ENCODE data around the gene JMJD7.

JMJD7 gene

DNA sequence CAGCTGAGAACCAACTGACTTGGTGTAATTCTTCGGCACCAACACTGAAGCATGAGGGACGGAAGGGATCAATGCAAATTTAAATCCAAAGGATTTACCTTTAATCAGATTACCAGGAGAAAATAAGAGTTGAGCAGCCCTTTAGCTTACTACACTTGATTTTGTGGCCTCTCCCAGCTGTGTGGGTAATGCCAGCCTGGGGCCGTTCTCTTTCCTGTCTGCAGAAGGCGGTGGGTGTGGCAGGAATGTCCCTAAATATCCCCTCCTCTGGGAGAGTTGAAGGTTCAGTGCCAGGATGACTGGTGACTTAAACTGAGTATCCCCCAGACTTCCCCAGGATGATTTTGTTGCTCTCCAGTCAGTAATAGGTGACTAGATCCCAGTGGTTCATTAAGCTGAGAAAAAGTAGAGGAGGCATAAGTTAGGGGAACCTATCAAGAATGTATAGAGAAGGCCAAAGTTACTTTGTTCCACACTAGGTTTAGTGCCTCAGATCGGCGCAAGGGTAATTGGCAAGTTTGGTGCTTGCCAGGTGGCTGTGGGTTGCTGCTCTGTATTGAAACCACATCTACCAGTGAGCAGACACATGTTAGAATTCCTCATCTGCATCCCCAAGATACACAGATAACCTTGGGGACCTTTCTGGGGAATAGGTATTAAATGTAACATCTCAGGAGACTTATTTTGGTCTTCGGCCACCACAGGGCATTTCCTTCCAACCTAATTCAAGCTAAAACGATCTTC, 30.5 kb upstream of the JMJD7 start:
- H3K27ac ChIP-seq (ENCODE audit: low read depth, low read length), result no peak overlapping the region
- DNase-seq, result no peak

DNA sequence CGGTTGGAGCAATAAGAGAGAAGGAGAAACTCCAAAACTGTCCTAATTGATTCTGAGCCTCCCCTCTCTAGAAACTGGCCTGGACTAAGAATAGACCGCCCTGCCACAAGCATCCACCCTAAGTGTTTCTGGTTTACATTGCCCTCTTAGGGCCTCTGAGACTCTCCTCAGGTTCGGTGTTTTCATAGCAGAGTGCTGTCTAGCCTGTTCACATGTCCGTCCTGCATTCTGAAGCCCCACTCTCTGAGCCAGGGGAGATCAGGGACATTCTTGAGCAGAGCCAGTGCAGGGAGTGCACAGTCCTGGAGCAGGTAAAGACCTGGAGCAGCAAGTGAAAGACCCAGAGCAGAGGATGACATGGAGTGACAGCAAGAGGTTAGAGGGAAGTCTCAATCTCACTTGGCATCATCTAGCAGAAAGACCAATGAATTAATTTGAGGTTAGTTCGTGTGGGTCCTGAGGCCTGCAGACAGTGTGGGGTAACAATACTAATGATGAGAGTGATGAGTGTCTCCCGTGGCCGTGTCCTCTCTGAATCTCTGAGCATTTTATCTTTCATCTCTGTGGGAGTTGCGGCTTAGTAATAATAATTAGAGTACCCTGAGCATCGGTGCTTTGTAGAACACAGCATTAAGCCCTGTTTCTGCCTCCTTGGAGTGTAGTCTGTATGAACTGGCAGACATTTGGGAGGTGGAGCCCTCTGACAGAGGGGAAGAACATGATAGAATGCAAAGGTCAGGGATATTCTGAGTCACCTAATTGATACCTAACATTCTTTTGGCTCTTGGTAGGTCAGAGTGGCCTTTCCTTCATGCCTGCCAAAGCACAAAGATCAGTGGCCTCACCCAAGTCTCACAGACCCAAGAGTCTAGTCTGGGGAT, 29.0 kb upstream of the JMJD7 start:
- WGBS (ENCODE audit: extremely low coverage, insufficient coverage, low lambda C conversion rate), result no CpG with 5 or more reads among the region's 9 CpGs

More for the DNA sequence above, 30.5 kb upstream of the JMJD7 start:
- H2AK5ac ChIP-seq (ENCODE audit: low read length), result no peak overlapping the region
- H3K79me2 ChIP-seq (ENCODE audit: control insufficient read depth, insufficient read depth, low read length), result no peaks in the 10 kb centered on the region
- H4K5ac ChIP-seq (ENCODE audit: low read length), result no peak overlapping the region
- H3K36me3 ChIP-seq (ENCODE audit: control insufficient read depth, insufficient read depth, low read length), result no peaks in the 10 kb centered on the region
- H3K56ac ChIP-seq (ENCODE audit: low read length), result no peak overlapping the region
- no peaks in the 10 kb centered on the region for H3K27me3 ChIP-seq (ENCODE audit: insufficient read depth, low read length, poor library complexity)
- H3K23ac ChIP-seq (ENCODE audit: low read length), result no peak overlapping the region
- H3K4ac ChIP-seq (ENCODE audit: low read depth, low read length), result no peak overlapping the region
- H3K4me3 ChIP-seq (ENCODE audit: low read length), result no peak overlapping the region
- H3K4me1 ChIP-seq (ENCODE audit: control insufficient read depth, low read depth, low read length), result no peaks in the 10 kb centered on the region
- H2BK120ac ChIP-seq (ENCODE audit: low read depth, low read length), result no peak overlapping the region
- no peak overlapping the region for H3K4me2 ChIP-seq (ENCODE audit: low read length)
- H3K79me1 ChIP-seq (ENCODE audit: low read length), result no peaks in the 10 kb centered on the region
- H4K8ac ChIP-seq (ENCODE audit: low read depth, low read length), result no peak overlapping the region
- no peak overlapping the region for H2BK5ac ChIP-seq (ENCODE audit: low read length)
- H3K9ac ChIP-seq (ENCODE audit: low read length), result no peak overlapping the region
- WGBS (ENCODE audit: extremely low coverage, insufficient coverage, low lambda C conversion rate), result no CpG with 5 or more reads among the region's 8 CpGs
- H2BK15ac ChIP-seq (replicated peaks; ENCODE audit: low read depth), result no peak overlapping the region
- no peak overlapping the region for H3K18ac ChIP-seq (ENCODE audit: low read length)

DNA sequence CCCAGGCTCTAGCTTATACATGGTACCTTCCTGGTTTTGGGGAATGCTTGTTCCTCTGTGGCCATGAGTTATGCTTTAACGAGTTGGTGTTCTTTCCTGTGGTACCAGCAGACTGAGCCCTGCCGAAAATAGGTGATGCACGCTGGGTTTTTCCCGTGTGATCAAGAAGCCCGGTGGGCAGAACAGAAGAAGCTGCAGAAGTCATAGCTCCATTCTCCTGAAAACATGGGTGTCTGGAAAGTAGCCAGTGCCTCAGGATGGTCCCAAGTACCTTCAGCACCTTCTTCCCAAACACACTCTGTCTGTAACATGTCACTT, 28.4 kb upstream of the JMJD7 start:
- H2BK120ac ChIP-seq (ENCODE audit: low read depth, low read length), result no peak overlapping the region
- no CpG with 5 or more reads among the region's 5 CpGs for WGBS (ENCODE audit: extremely low coverage, insufficient coverage, low lambda C conversion rate)

More for the DNA sequence above, 29.0 kb upstream of the JMJD7 start:
- H3K23ac ChIP-seq (ENCODE audit: low read length), result no peak overlapping the region
- no peak overlapping the region for H3K9ac ChIP-seq (ENCODE audit: low read length)
- no peak overlapping the region for H2BK120ac ChIP-seq (ENCODE audit: low read depth, low read length)
- no peak overlapping the region for H4K5ac ChIP-seq (ENCODE audit: low read length)
- H3K79me2 ChIP-seq (ENCODE audit: control insufficient read depth, insufficient read depth, low read length), result no peaks in the 10 kb centered on the region
- no peak overlapping the region for H4K8ac ChIP-seq (ENCODE audit: low read depth, low read length)
- no peak overlapping the region for H3K18ac ChIP-seq (ENCODE audit: low read length)
- H3K4me1 ChIP-seq (ENCODE audit: control insufficient read depth, low read depth, low read length), result no peaks in the 10 kb centered on the region
- no peak overlapping the region for H3K27ac ChIP-seq (ENCODE audit: low read depth, low read length)
- H3K4ac ChIP-seq (ENCODE audit: low read depth, low read length), result no peak overlapping the region
- H2BK5ac ChIP-seq (ENCODE audit: low read length), result no peak overlapping the region
- no peak overlapping the region for H3K56ac ChIP-seq (ENCODE audit: low read length)
- H3K4me3 ChIP-seq (ENCODE audit: low read length), result no peak overlapping the region
- no peaks in the 10 kb centered on the region for H3K79me1 ChIP-seq (ENCODE audit: low read length)
- no peak for DNase-seq
- H3K27me3 ChIP-seq (ENCODE audit: insufficient read depth, low read length, poor library complexity), result no peaks in the 10 kb centered on the region
- H2AK5ac ChIP-seq (ENCODE audit: low read length), result no peak overlapping the region
- no peak overlapping the region for H3K4me2 ChIP-seq (ENCODE audit: low read length)
- no peak overlapping the region for H2BK15ac ChIP-seq (replicated peaks; ENCODE audit: low read depth)
- H3K36me3 ChIP-seq (ENCODE audit: control insufficient read depth, insufficient read depth, low read length), result no peaks in the 10 kb centered on the region

DNA sequence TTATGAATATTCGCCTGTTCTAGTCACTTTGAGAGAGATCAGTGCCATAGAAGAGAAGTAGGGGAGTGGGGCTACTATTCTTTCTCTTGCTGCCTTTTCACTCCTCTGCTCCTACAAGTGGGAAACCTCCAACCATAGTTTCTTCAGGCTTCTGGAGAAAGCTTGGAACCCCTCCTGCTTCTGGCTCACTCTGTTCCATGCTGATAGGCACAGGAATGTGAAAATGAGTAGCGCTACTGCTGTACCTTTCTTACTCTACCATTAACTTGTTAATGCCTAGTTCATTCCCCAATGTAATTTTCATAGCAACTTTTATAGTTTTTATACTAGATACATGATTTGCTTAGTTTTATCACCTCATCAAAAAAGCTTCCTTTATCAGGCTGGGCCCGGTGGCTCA, 26.7 kb upstream of the JMJD7 start:
- no peaks in the 10 kb centered on the region for H3K79me1 ChIP-seq (ENCODE audit: low read length)
- H4K5ac ChIP-seq (ENCODE audit: low read length), result no peak overlapping the region
- no peak overlapping the region for H2BK5ac ChIP-seq (ENCODE audit: low read length)
- no peak overlapping the region for H3K9ac ChIP-seq (ENCODE audit: low read length)
- H4K8ac ChIP-seq (ENCODE audit: low read depth, low read length), result no peak overlapping the region
- no peak overlapping the region for H3K18ac ChIP-seq (ENCODE audit: low read length)
- H3K4me2 ChIP-seq (ENCODE audit: low read length), result no peak overlapping the region
- H3K23ac ChIP-seq (ENCODE audit: low read length), result no peak overlapping the region
- no peak overlapping the region for H2AK5ac ChIP-seq (ENCODE audit: low read length)
- H3K79me2 ChIP-seq (ENCODE audit: control insufficient read depth, insufficient read depth, low read length), result no peaks in the 10 kb centered on the region
- no peak overlapping the region for H2BK120ac ChIP-seq (ENCODE audit: low read depth, low read length)
- no peak for DNase-seq
- H3K27ac ChIP-seq (ENCODE audit: low read depth, low read length), result no peak overlapping the region
- no peak overlapping the region for H3K4me3 ChIP-seq (ENCODE audit: low read length)
- no peaks in the 10 kb centered on the region for H3K36me3 ChIP-seq (ENCODE audit: control insufficient read depth, insufficient read depth, low read length)
- H3K4ac ChIP-seq (ENCODE audit: low read depth, low read length), result no peak overlapping the region
- no CpG with 5 or more reads among the region's 3 CpGs for WGBS (ENCODE audit: extremely low coverage, insufficient coverage, low lambda C conversion rate)
- no peaks in the 10 kb centered on the region for H3K27me3 ChIP-seq (ENCODE audit: insufficient read depth, low read length, poor library complexity)
- no peak overlapping the region for H3K56ac ChIP-seq (ENCODE audit: low read length)
- H2BK15ac ChIP-seq (replicated peaks; ENCODE audit: low read depth), result no peak overlapping the region
- H3K4me1 ChIP-seq (ENCODE audit: control insufficient read depth, low read depth, low read length), result no peaks in the 10 kb centered on the region

More for the DNA sequence above, 28.4 kb upstream of the JMJD7 start:
- no peaks in the 10 kb centered on the region for H3K4me1 ChIP-seq (ENCODE audit: control insufficient read depth, low read depth, low read length)
- H4K8ac ChIP-seq (ENCODE audit: low read depth, low read length), result no peak overlapping the region
- H3K56ac ChIP-seq (ENCODE audit: low read length), result no peak overlapping the region
- H3K79me2 ChIP-seq (ENCODE audit: control insufficient read depth, insufficient read depth, low read length), result no peaks in the 10 kb centered on the region
- H2AK5ac ChIP-seq (ENCODE audit: low read length), result no peak overlapping the region
- no peak overlapping the region for H4K5ac ChIP-seq (ENCODE audit: low read length)
- H3K4me2 ChIP-seq (ENCODE audit: low read length), result no peak overlapping the region
- H3K79me1 ChIP-seq (ENCODE audit: low read length), result no peaks in the 10 kb centered on the region
- H3K18ac ChIP-seq (ENCODE audit: low read length), result no peak overlapping the region
- H3K4me3 ChIP-seq (ENCODE audit: low read length), result no peak overlapping the region
- DNase-seq, result no peak
- H2BK5ac ChIP-seq (ENCODE audit: low read length), result no peak overlapping the region
- H3K9ac ChIP-seq (ENCODE audit: low read length), result no peak overlapping the region
- no peak overlapping the region for H3K4ac ChIP-seq (ENCODE audit: low read depth, low read length)
- no peak overlapping the region for H3K23ac ChIP-seq (ENCODE audit: low read length)
- H3K27me3 ChIP-seq (ENCODE audit: insufficient read depth, low read length, poor library complexity), result no peaks in the 10 kb centered on the region
- H3K27ac ChIP-seq (ENCODE audit: low read depth, low read length), result no peak overlapping the region
- H3K36me3 ChIP-seq (ENCODE audit: control insufficient read depth, insufficient read depth, low read length), result no peaks in the 10 kb centered on the region
- no peak overlapping the region for H2BK15ac ChIP-seq (replicated peaks; ENCODE audit: low read depth)

DNA sequence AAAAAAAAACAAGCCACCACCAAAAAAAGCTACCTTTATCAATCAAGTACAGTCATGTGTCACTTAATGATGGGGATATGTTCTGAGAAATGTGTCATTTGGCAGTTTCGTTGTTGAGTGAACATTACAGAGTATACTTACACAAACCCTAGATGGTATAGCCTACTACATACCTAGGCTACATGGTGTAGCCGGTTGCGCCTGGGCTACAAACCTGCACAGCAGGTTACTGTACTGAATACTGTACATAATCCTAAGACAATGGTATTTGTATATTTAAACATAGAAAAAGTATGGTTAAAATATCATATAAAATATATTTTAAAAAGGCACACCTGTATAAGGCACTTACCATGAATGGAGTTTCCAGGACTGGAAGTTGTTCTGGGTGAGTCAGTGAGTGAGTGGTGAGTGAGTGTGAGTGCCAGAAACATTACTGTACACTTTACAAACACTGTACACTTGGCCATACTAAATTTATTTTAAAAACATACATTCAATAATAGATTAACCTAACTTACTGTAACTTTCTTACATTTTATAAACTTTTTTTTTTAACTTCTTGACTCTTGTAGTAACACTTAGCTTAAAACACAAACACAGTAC, 25.9 kb upstream of the JMJD7 start:
- H3K79me1 ChIP-seq (ENCODE audit: low read length), result no peaks in the 10 kb centered on the region
- H3K27ac ChIP-seq (ENCODE audit: low read depth, low read length), result no peak overlapping the region
- no peak overlapping the region for H3K18ac ChIP-seq (ENCODE audit: low read length)
- H4K5ac ChIP-seq (ENCODE audit: low read length), result no peak overlapping the region
- no peak overlapping the region for H3K9ac ChIP-seq (ENCODE audit: low read length)
- H3K56ac ChIP-seq (ENCODE audit: low read length), result no peak overlapping the region
- no peak overlapping the region for H4K8ac ChIP-seq (ENCODE audit: low read depth, low read length)
- H3K4ac ChIP-seq (ENCODE audit: low read depth, low read length), result no peak overlapping the region
- no peaks in the 10 kb centered on the region for H3K36me3 ChIP-seq (ENCODE audit: control insufficient read depth, insufficient read depth, low read length)
- no peaks in the 10 kb centered on the region for H3K79me2 ChIP-seq (ENCODE audit: control insufficient read depth, insufficient read depth, low read length)
- no peak overlapping the region for H3K23ac ChIP-seq (ENCODE audit: low read length)
- no peaks in the 10 kb centered on the region for H3K4me1 ChIP-seq (ENCODE audit: control insufficient read depth, low read depth, low read length)
- H2BK120ac ChIP-seq (ENCODE audit: low read depth, low read length), result no peak overlapping the region
- H3K4me2 ChIP-seq (ENCODE audit: low read length), result no peak overlapping the region
- no peak overlapping the region for H2BK5ac ChIP-seq (ENCODE audit: low read length)
- no peaks in the 10 kb centered on the region for H3K27me3 ChIP-seq (ENCODE audit: insufficient read depth, low read length, poor library complexity)
- no peak overlapping the region for H2BK15ac ChIP-seq (replicated peaks; ENCODE audit: low read depth)
- DNase-seq, result no peak
- no peak overlapping the region for H2AK5ac ChIP-seq (ENCODE audit: low read length)
- H3K4me3 ChIP-seq (ENCODE audit: low read length), result no peak overlapping the region
- no CpG with 5 or more reads among the region's 3 CpGs for WGBS (ENCODE audit: extremely low coverage, insufficient coverage, low lambda C conversion rate)
